Renal cortical epithelial cell (primary cell): ENCODE results near the gene MRPS23. TPM values are rescaled to one million over a fixed set of nuclear protein-coding genes. Genes with fewer than 3 reads are reported as not detected.

Experiments
- DNase-seq: peaks from one replicate; pipeline ENCODE4 v3.0.0-alpha.2; 2011; ENCODE audit warnings: low read depth
- total RNA-seq: library from RNA; depleted of rRNA; stranded (reverse); fragments of >200 nt; gene quantifications from 2 replicates; pipeline ENCODE4 v1.2.3, GENCODE V29; 2014

Gene MRPS23
- total RNA-seq, 1 donor from 2014 or later = 20.2 TPM

DNA sequence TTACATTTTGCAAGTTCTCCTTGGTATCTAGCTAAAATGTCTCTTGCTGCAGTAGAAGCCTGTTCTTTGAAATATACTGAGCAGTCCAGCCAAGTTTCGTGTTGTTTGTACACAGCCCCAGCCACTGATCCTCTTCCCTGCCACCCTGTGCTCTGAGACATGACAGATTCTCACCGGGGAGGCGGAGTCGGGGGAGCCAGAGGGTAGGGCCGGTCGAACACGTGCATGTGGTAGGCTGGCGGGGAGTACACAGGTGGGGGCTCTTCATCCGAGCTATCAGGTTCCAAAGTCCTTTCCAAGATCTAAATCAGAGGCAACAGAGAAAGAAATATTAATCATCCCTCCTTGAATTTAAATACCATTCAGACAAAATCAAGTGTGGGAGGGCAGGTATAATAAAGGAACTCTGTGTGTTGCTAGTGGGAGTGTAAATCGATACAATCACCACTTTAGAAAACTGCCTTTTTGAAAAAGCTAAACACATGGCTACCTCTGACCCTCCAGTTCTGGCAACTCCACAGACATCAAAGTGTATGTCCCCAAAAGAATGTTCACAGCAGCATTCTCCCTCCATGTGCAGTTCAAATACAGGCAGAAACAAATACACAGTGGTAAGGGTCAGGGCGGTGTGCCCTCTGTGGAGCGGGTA is 29.7 kb upstream of the MRPS23 start:
- DNase-seq = no peak

DNA sequence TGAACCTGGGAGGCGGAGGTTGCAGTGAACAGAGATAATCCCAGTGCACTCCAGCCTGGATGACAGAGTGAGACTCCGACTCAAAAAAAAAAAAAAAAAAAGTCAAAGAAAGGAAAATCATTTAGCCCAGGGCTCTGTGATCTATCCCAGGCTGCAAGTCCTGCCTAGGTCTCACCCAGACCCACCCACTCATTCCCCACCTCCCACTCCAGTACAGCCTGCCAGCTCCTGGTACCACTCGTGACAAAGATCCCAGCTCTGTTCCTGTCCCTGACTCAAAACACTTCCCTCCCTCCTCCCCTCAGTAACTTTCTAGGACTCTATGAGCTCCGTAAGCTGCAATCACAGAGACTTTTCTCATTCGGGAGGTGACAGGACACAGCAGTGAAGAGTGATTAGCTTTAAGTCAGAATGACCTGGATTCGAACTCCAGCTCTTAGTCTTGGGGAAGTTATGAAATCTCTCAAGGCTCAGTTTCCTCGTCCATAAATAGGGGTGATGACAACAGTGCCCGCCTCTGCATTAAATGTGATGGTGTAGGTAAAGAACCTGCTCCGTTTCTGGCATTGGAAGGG is 28.0 kb upstream of the MRPS23 start:
- DNase-seq = no peak

DNA sequence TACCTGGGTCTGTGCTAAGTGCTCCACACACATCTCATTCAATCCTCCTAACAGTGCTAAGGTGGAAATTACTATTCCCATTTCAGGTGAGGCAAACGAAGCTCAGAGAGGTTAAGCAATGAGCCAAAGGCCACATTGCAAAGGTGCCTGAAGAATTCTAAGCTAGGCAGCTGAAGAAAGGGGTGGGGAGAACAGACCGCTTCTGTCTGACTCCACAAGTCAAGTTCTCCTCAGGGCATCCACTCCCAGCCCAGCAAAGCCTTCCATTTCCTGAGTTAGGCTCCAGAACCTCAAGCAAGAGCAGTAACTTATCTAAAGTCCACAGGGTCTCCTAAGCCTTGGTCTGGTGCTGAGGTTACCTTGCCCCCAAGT is 27.0 kb upstream of the MRPS23 start:
- DNase-seq = no peak

DNA sequence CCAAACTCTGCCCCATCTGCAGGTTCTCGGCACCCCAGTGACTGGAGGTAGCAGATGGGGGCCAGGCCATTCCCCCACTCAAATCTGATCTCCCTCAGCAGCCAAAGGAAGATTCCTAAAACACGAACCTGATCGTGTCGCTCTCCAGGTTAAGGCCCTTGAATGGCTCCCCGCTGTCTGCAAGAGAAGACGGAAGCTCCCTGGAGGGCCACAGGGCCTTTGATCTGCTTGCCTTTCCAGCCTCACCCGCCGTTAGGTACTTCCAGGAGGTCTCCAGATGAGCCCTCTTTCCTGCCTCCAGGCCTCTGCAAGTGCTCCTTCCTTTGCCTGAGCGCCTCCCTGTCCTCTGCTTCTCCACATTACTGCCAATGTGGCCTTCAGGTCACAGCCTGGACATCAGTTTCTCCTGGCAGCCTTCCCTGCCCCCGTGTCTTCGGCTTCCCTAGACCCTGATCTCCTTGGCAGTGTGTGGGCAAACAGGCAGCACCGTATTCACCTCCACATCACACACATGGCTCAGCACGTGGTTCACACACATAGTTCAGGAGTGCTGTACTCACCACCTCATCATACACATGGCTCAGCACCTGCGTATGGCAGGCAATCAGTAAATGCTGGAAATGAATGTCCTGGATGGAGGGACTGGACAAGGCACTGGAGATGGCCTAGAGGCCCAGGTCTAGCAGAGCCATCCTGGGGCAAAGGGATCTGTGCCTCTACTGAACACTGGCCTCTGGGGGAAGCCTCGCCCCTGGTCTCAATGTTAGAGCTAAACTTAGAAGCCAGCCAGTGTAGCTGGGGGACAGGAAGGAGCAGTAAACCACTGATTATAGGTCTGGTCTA is 26.4 kb upstream of the MRPS23 start:
- DNase-seq = no peak

DNA sequence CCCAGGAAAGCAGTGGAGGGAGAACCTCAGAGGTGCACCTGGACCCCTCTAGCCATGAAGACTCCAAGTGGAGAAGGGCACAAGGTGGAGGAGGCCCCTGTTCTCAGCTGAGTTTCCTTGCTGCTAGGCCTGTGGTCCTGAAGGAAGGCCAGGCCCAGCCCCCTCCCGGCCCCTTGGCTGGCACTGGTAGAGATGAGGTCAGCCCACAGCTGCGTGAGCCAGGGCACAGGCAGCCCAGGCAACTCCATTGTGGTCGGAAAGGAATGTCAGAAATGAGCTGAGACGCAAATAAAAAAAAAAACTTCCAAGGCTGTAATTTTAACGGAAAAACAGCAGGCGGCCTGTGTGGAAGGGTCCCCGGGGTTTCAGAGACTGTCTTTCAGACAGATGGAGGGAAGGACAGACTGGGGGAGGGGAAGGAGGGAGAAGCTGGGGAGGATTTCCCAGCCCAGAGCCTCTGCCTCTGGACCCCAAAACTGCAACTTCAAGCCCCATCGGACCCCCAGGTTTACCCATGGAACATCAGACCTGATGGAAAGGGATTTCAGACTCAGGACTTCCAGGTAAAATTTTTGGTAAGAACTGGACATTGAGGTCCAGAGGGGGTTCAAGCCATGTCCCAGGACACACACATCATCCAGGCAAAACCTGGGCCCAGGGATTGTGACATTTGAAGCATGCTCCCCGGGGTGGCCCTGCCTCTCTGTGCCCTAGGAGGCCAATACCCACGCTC is 25.6 kb upstream of the MRPS23 start:
- DNase-seq = peak; percentile 95

DNA sequence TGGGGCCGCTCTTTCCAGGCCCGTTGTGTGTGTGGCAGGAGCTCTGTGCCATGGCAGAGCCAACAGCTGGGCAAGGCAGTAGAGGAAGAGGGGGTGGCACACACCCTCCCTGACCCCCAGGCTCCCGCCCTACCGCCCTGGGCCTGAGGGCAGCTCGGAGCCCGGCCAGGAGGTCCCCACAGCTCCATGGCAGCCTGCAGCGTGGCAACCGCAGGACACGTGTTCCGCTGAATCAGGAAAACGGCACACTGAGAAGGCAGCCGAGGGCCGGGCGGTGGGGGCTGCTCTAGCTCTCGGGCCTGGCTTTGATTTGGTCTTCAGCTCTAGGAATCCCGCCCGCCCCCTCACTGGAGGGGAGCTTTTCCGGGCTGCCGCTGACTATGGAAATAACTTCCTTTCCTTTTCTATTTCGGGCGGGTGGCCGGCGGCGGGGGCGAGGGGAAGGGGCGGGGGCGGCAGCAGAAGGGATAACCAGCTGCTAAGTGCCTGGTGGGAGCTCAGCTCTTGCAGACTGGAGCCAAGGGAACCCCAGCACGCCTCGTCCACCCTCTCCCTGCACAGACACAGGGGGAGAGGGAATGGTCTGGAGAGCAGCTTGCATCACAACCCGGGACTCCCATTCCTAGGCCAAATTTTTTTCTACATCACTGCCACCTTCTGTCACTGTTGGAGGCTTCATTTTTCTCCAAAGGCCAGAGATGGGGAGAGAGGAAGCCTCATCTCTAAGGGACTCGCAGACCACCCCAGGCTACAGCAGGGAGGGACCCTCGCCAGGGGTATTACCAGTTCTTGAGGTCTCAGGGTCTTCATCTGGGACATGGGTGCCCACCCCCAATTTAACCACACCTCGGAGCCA is 24.8 kb upstream of the MRPS23 start:
- DNase-seq = peak; percentile 78

DNA sequence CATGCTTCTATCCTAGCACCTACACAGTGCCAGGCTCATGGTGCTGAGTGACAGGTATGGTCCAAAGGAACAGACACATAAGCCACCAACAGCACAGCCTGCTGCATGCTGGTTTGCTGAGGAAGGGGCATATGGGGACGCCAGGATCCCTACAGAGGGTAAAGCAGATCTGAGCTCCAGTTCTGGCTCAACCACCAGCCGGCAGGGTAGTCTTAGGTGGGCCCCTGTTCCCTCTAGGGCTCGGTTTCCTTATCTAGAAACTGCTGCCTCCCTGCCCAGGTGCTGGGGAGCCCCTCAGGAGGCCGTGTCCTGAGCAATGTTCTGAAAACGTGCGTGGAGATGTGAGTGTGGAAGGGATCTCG is 24.2 kb upstream of the MRPS23 start:
- DNase-seq = no peak

DNA sequence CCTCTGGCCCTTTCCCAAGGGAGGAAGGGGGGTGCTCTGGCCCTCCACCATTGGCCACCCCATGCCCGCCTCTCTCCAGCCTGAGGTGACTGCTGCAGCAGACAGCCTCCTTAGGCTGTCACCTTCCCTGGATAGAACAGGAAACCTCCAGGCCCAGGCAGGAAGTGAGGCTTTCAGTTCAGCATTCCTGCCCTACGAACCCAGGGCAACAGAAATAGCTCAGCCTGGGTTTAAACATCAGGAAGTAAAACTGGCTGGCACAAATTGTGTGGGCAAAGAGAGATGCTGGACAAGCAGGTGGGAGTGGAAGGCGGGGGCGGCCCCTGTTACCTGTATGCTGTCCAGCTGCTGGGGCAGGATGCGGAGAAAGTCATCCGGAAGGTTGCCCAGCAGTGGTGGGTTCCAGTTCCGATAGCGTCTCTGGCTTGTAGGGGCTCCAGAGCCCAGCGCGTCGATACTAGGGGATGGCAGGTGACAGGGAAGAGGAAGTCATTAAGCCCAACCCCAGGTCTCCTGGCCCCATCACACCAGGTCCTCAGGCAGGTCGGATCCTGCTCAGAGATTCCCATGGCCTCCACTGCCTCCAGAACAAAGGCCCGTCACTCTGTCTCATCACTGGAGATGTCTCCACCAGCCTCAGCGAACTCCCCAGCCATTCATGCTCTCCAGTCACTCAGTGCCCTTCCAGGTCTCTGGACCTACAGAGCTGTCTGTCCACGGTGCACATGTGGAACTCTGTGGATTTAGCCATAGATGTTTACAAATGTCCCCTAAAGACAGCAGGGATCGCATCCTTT is 23.6 kb upstream of the MRPS23 start:
- DNase-seq = no peak

DNA sequence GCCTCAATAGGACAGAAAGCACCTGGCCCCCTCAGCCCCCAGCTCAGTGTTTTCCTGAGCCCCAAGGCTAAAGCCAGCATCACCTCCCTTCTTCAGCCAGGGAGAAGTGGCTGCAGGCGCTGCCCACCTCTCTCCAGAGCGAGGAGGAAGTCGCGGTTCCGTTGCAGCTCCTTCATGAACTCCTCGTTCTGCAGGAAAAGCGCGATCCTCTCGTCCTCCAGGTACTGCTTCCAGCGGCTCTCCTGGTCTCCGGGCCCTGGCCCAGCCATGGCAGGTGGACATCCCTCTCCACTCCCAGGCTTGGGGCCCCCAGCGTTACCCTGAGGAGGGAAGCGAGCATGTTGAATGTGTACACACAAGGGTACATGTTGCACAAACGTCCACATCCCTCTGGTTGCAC is 22.7 kb upstream of the MRPS23 start:
- no peak for DNase-seq

DNA sequence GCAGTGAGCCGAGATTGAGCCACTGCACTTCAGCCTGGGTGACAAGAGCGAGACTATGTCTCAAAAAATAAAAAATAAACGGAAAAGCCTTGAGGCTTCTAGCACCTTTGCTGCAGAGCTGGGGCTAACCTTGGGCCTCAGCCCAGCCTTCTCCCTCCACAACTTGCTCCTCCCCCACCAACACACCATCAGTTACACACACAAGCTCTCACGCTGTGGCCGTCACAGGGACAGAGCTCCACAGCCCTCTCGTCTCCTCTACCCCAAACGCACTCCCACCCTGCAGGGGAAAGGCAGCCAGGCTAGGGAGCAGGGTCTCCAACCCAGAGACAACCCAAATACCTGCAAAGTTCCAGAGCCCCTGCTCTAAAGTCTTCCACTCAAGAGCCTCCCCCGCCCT is 22.0 kb upstream of the MRPS23 start:
- DNase-seq = no peak

DNA sequence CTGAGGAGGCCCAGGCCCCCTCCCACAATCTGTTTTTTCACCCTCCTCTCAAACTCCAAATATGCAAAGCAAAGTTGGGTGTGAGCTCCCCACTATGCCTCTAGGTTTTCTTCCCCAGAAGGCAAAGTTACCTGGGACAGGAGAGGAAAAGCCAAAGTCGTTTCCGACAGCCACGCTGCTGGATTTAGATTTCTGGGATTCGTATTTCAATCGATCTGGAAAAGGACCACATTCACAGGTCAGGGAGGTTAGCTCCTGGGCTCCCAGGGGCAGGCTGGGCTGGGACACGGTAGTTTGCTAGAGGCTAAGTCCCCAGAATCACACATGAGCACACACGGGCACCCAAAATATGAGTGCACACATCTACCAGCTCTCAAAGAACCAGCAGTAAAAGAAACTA is 21.3 kb upstream of the MRPS23 start:
- DNase-seq = no peak

DNA sequence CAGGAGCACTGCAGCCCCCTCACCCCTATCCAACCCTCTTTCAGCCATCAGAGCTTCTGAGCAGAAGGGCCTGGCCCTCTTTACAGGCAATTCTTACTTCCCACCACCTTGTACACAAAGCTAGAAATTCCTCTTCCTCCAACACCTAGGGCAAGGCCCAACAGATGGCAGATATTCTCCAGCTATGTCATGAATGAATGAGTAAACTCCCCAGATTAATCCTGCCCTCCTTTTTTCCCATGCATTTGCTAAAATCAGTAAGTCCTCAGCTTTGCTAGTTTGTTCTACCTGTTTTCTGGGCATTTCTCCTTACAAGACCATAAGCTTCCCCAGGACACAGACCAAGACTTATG is 20.4 kb upstream of the MRPS23 start:
- no peak for DNase-seq

DNA sequence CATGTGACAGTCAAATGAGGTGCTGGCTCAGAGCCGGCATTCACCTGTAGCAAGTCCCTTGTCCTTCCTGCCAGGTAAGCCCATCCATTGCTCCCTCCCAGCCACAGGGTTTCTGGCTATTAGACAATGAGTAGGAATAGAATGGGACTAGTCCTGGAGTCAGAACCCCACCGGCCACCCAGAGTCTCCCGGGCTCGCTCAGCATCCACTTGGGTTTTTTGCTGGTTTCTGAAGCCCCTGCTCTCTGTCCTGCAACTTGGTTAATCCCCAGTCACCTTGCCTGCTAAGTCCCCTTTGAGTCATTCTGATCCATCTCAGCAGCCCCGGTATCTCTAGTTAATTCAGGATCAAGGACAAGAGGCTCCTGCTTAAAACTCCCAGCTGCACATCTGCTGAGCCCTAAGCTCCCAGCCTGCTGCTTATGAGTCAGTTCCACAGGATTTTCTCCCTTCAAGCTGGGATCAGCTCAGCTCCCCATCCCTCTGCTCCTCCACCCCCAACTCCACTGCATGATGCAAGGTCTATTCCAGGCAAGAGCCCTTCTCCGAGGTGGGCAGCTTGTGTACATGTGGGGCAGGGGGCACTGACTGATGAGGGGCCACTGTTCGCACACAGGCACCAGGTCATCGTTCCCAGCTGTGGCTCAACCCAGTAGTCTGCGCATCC is 19.9 kb upstream of the MRPS23 start:
- DNase-seq = peak; percentile 51

DNA sequence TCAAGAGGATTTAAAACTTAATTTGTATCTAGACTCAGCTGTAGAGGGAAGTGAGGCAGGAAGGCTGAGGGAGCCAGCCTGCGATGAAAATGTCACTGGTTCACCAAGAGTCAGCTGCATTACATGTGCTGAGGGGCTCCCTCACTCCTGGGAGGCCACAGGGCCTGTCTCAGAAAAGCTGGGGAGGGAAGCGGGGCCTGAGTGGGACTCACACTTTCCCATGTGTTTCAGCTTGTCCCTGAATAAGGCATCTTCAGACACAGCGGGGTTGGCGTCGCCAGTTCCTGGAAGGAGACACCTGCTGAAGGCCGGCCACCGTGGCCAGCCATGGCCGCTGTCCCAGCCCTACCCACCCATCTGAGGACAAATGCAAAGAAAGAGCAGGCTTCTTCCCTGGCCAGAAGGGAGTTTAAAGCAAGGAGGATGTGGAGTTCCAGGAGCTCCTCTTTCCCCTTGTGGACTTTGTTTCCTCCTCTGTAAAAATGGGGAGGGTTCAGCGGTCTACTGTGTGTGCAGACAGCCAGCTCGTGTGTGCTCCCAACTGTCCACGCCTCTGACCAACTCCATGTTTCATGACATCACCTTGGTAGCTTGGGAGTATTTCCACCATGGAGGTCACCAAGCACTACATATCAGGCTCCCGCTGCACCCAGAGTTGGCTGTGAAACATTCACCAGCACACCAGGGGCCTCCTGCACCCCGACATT is 19.2 kb upstream of the MRPS23 start:
- no peak for DNase-seq

DNA sequence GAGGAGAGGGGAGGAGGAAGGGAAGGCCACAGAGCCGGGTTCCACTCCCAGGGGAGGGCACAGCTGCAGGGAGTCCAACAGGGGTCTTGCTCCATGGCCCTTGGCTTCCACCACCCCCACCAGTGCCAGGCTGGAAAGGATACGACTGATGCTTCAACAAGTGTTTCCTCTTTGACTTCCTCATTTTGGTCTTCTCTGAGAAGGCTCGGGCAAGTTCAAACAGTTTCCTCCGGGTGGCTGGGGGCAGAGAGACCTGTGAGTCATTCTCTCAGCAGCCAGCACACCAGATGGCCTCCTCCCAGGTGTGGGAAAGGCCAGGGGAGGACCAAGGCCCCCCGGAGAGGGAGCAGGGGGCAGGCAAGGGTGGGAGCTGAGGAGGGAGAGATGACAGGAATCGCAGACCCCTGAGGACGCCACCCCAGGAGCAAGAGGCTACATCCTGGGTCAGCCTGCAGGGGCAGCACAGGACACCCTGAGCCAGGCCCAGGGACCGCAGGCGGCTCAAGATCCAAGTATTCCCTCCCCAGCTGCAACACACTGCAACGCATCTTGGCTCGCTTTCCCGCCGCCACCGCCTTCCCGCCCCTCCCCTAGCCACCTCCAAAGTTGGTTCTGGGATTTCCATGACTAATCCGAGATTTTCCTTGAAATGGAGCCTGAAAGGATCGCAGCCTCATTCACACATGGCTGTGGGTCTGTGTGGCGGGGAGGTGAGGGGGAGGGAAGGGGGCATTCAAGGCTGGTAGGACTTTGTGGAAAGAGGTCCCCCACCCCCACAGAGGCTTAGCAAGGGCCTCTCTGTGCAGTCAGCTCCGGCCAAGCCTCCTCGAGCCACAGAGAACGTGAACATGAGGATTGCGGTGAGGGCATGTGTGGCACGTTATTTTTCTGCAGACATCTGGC is 18.4 kb upstream of the MRPS23 start:
- peak; percentile 75 for DNase-seq

DNA sequence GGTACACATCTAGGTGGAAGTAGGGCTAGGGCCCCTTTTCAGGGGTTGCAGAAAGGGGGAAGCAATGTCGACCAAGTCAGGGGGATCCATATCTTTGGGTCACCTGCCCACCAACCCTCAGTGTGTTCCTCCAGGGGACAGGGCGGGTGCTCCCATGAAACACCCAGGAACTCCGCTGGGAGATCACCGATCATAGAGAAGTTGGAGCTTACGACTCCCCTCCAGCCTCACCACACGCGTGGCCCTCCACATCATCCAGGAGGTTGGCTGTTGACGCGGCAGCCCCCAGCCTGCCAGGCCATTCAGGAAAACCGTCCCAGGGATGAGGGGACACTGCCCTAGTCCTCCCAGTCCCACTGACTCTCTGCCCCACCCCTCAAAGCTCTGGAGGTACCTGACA is 17.3 kb upstream of the MRPS23 start:
- no peak for DNase-seq

DNA sequence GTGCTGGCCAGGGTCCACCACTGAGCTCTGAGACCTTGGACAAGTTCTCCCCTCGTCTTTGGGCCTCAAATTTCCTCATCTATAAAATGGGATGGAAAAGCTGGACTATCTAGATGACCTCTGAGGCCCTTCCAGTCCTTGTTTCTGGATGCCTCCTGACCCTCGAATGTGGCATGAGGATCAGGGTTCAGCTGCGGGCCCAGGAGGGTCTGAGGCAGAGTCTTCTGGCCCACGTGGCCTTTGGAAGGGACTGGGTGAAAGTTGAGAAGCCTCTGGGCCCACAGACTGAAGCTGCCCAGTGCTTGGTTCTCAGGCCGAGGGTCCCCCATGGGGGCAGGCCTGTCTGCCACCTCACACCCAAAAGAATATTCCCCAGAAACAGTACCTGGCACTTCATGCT is 16.9 kb upstream of the MRPS23 start:
- DNase-seq = no peak

DNA sequence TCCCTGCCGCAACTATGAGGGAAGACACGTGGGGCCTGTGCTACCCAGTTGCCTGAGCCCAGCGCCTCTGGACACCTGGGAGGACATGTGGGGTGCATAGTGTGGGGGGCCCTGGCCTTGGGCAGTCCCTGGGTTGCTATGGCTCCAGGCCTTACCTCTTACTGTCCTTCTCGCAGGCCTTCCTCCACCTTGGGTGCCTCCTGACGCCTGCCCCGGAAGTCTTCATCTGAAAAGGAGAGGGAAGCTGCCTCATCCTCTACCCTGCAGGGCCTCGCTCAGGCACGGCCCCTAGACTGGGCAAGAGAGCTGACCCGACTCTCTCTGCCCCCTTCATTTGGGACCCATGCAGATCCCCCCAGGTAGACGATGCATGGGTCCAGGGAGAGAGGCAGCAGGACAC is 16.5 kb upstream of the MRPS23 start:
- no peak for DNase-seq

DNA sequence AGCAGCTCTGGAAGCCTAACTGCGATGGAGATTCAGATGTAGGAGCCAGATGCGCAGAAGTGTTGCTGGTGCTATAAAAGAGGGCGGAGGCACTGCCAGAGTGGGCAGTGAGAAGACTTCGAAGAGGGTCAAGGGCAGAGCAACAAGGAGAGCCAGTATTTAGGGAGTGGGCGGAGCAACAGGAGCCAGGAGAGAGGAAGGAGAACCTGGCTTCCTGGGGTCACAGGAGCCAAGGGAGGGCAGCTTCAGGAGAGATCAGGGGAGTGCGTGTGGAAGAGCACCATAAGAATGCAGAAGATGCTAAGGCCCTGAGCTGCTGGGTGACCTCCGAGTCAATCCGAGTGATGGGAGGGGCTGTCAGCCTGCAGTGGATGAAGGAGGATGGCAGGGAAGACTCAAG is 14.4 kb upstream of the MRPS23 start:
- DNase-seq = no peak
